Measurements from ENCODE around the gene TAF1B.

The TAF1B gene

GRCh38 chr2:9808334-9809063 is 34.8 kb upstream of the TAF1B start:
- no peak for DNase-seq

- DNase-seq: no peak
These were observed 34.3 kb upstream of the TAF1B start for GRCh38 chr2:9809064-9809356.

DNA sequence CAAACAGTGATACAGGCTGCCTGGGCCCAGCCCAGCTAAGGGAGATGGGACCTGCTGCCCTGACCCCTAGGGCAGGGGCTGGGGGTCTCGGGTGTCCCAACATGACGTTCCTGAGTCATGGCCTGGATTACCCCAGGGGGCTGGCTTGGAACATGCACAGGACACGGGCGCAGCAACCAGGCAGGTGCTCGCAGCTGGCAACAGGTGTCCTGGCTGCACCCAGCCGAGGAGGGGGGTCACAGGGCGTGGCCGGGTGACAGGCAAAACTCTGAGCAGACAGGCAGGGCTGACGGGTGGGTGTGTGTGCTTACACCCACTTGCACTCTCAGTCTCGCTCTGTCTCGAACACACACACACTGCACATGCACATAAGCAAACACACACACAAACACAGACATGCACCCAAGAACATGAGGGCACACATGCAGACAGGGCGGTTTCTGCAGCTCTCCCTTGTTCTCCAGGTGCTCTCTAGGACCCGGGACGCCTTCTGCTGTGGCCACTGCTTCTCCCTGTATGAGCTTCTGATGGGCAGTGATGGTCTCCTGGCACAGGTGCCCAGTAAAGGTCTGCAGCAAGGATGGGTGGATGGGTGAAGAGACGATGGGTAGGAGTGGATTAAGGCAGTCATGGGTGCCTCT is 33.7 kb upstream of the TAF1B start:
- no peak for DNase-seq

DNA sequence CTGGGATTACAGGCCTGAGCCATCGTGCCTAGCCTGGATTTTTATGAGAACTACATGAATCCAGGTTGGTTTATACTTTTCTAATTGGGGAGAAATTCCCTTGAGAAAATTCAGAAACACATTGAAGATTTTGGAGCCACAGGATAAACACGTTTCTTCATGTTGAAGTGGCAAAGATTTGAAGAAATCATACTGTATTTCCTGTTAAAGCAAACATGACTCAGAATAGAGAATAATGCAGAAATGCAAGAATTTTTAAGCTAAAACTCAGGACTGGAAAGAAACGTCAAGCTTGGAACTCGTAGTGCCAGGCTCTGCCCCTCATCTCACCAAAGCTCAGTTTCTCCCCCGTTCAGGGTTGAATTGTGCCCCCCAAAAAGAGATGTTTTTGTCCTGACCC is 32.1 kb upstream of the TAF1B start:
- DNase-seq: no peak

DNA sequence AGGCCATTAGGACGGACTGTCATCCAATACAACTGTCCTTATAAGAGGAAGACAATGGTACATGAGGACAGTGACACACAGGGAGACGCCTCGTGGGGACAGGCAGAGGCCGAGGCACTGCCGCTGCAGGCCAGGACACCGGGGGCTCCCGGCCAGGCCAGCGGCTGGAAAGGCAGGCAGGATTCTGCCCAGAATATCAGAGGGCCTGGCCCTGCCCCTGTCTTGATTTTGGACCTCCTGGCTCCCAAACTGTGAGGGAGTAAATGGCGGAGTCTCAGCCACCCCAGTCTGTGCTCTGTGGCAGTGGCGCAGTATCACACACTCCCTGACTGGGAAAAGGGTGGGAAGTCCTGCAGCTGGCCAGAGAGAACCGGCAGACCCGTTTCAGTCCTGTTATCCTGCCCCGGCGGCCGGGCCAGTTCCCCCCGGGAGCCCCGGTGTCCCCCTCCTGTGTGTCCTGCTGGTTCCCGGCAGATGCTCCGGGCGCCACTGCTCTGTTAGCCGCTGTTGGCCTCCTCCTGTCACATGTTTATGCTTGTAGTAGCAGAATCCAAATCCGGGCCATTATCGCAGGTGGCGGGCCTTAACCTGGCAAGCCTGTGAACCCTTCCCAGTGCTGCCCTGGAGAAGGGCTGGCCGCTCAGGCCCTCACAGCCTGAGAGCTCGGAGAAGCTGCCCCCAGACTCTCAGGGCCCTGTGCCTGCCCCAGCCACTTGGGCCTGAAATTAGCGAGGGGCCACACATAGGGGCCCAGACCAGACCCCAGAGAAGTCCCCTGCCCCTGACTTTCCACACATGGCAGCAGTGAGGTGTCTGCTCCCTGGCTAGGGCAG is 31.4 kb upstream of the TAF1B start:
- DNase-seq: no peak

DNA sequence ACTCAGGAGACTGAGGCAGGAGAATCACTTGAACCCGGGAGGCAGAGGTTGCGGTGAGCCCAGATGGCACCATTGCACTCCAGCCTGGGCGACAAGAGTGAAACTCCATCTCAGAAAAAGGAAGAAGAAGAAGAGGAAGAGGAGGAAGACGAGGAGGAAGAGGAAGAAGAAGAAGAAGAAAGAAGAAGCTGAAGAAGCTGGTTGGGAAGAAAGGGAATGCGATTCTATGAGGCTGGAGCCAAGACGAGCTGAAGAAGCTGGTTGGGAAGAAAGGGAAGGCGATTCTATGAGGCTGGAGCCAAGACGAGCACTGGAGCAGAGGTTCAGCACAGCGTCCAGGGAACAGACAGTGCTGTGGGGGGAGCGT is 30.3 kb upstream of the TAF1B start:
- DNase-seq: no peak

GRCh38 chr2:9813312-9814128 is 29.8 kb upstream of the TAF1B start:
- no peak for DNase-seq

DNA sequence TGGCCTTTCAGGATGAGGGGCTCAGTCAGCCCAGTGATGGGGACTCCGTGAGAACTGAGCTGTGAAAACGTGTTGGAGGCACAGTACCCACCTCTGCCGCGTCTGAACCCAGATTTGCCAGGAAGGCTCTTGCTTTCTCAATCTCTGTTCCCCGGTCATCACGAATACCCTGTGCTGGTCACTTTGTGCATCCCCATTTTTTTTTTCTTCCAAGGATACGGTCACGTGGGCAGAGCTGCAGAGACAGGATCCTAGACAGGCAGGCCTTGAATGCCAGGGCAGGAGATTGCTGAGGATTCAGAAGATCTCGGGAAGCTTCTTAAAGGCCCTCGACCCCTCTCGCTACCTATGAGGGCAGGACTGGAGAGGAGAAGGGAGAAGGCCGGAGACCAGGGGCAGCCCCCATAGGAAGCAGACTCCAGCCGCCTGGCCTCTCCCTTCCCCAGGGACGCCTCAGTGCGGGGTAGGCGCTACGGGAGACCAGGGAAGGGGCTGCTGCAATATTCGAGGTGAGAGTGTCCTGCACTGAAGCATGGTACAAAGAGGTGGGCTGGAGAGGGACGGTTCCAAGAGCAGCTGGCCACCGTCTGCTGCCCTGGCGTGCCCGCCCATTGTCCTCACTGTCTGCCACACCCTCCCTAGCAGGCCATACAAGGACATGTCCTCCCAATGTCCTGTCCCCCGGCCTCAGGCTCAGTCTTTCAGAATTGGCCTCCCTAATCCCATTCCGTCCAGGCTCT is 29.0 kb upstream of the TAF1B start:
- no peak for DNase-seq

DNA sequence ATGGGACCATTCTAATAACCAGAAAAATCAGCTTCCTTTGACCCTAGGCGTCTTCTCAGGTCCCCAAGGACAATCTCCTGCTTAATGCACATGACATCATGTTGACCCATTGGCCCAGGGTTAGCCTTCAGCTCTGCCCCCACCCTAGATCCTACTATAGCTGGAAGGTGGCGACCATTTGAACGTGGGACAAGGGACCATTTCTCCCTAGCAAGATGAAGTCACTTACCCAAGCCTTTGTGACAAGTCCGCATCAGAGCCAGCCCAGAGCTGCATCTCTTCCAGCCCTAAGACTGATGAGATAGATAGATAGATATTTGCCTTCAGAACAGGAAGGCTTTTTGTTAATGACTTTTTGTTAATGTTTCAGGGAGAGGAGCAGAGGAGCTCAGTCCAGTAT is 28.2 kb upstream of the TAF1B start:
- no peak for DNase-seq

- no peak for DNase-seq
These were observed 27.4 kb upstream of the TAF1B start for GRCh38 chr2:9815844-9816279.

GRCh38 chr2:9818097-9818496 is 25.2 kb upstream of the TAF1B start:
- no peak for DNase-seq

DNA sequence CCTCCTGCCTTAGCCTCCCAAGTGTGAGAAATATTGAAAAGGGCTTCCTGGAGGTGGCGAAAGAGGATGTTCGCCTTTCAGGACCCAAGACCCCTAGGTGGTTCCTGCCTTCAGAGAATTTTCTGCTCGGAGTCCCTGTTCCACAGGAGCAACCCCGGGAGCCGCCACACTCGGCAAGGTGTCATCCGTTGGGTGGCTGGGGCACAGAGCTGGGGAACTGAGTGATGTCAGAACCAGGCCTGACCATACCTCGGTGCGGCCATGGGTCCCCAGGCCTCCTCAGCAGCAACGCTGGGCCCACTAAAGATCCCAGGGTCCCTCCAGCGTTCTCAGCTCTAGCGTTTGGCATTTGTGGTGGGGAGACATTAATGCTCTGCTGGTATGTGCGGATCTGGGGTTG is 23.7 kb upstream of the TAF1B start:
- DNase-seq: no peak

DNA sequence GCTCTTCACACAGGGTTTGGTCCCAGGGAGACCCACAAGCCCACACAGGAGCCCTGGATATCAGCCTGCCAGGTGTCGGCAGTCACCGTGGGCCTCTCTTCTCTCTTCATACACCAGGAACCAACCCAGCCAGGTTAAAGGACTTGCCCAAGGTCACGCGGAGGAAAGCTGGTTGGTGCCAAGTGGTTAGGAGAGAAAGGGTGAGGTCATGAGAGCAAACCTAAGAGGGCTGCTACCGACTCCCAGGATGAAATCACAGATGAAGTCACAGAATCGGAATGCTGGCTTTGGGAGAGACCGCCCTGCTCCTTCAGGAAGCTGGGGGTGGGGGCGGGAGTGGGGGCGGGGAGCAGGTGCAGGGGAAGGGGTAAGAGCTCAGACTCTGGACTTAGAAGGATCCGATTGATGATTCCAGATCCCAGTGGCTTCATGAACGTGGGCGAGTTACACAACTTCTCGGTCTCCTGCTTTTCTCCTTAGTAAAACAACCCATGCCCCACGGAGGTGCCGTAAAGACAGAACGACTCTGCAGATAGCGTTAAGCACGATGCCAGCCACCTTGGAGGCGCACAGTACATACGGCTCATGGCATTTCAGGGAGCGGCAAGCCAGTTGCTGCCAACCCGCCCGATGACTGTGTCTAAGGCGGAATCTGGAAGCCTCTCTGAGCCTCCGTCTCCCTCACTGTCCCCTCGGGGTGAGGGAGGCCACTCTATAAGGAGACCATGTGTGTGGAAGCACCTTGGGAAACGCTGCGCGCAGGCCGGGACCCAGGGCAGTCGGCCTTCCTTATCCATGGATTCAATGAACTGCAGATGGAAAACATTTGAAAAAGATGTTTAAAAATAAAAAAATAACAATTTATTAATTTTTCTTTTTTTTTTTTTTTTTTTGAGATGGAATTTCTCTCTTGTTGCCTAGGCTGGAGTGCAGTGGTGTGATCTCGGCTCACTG is 23.0 kb upstream of the TAF1B start:
- DNase-seq: no peak

DNA sequence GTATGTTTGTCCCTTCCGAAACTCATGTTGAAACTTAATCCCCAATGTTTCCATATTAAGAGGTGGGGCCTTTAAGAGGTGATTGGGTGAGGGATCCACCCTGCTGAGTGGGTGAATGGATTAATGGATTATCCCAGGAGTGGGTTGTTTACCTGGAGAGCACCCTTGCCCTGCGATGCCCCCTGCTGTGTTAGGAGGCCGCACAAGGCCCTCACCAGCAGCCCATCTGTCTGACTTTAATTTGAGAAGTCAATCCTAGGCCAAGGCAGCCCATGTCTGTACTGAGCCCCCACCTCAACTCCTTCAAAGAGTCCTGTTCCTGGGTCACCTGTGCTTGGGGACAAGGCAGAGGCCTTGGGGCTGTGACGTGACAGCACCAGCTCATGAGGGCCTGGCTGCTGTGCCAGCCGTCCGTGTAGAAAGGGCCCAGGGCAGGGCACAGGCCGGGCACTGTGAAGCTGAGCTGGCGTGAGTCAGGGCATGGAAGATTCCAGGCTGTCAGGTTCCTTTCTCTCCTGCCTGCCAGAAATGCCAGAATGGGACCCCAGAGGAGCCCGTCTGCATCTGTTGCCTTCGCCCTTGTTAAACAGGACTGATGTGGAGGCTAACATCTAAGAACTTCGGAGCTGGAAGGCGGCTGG is 21.3 kb upstream of the TAF1B start:
- DNase-seq: no peak

DNA sequence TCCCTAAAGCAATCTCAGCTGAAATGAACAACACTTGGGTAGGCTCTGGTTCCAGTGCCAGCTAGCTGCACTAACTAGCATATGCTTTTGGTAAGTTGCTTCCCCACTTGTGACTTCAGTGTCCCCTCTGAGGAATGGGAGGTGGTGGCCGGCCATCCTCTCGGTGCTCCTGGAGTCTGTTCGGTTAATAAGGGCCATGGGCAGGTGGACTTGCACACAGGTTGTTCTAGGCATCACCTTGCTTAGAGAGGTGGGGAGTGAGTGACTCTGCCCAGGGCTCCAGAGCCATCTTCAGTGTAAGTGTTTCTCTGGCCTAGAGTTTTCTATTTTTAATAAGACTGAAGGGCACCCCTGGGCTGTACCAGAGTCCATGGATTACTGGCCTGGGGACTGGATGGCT is 18.8 kb upstream of the TAF1B start:
- no peak for DNase-seq

DNA sequence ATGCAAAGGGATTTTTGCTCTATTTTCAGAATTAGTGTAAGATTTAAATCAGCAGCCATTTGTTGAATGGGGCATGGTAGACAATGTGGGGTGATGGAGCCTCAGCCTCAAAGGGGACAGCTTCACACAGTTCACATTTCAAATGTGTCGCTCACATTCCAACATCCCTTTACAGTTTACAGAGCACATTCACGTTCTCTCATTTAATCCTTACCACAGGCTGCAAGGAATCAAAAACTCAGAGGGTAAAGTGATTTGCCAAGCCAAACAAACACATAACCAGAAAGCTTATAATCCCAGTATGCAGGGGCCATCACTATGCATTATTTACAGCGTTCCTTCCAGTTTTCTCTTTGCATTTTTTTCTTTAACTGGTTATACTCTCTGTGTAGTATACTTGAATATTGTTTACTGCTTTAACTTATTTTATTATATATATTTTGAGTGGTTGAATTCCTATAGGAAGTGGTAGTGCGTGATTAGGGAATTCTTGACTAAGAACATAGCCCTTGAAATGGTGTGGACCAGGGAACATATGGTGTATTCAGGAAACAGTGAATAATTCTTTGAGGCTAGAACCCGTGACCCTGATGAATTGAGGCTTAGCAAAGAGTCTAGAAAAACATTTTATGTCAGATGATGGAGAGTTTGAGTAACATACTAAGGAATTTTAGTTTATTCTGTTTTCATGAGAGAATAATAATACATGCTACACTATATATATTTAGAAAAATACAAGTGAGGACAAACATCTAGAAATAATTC is 18.1 kb upstream of the TAF1B start:
- DNase-seq: no peak

DNA sequence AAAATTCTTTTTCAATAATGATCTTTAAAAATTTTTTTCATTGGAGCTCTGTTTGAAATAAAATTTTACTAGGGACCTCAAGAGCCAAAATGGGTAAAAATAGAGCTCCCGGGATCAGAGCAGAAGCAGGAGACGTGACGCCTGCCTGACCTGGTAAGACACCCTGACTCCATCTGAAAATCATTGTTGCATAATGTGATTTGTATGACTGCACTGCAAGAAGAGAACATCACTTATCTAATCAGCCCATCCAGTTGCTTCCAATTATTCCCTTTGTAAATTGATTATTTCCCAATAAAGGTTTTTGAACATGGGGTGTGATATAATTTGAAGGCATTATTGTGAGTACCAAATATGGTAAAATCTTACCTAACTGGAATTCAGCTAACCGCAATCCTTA is 17.1 kb upstream of the TAF1B start:
- DNase-seq: no peak

DNA sequence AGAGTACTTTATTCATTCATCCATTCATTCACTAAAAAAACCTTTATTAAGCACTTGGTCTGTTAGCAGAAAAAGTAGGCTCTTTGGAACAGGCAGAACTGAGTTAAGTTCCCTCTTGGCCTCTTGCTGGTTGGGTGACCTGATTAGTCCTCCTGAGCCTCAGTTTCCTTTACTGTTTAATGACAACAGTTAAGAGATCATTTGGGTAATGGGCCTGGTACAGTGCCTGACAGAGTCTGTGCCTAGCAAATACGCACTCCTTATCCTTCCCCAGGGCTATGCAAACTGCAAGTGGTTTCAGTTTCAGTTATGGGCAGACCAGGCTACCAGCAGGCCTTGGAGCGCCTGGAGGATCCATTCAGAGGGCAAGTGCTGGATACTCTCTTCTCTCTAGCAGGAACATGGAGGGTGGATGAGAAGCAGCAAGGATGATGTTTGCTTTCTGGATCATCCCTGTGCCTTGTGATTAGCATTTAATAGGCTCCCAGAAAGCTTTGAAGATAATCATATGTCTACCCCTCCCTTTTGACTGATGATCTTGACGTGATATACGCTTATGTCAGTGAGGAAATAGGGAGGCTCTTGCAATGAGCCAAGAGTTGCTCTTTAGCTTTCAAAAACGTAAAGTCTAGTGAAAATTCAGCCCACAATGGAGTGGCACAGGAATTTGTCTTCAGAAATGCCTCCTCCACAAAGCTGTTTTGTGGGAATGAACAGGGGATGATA is 12.4 kb upstream of the TAF1B start:
- DNase-seq: peak; percentile 36

DNA sequence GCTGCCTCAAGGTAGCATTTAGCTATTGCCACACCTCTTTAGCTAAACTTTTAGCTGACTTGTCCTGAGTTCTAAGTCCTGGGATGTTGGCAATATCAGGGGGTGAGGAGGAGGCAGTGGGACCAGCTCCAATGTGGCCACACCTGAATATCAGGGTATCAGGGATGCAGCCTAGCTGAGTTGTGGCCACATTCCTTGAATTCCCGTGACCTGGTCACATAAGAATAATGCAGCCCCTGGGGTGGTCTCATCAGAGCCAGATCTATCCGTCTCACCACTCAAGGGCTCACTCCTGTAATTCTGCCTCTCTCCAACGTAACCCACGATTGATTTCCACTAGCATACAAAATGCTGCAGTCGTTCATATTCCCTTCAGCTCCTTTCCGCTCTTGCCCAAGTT is 11.6 kb upstream of the TAF1B start:
- no peak for DNase-seq
